Right lobe of liver (tissue), 4 donors: ENCODE measurements around the gene BDKRB2.
A peak's percentile ranks its signal among the peaks of the same experiment; 100 is the strongest.

Source experiments
- POLR2A ChIP-seq: fragments of 450-650 bp; IDR thresholded peaks from one replicate; pipeline ENCODE4 v1.6.1; 2017; ENCODE audit warnings: antibody characterized with exemption, mild to moderate bottlenecking
- TF ChIP-seq, protein P1 (sequence below), 4 donors: fragments of 200-600 bp in 3 of 4; fragments of 450-650 bp in 1 of 4; IDR thresholded peaks; one replicate each; pipeline versions ENCODE4 v1.5.1 to v1.8.0; 2016 to 2022; ENCODE audit warnings: antibody characterized with exemption in 4 of 4, mild to moderate bottlenecking in 2 of 4
- donor health status: DM: no; HTN: no; CAD: no.
- donor health status: DM: no; HTN: no; CAD: no.
- donor health status: DM: no; HTN: yes; CAD: no.

GRCh38 chr14:96281486-96281885 lies 76.8 kb downstream of the BDKRB2 start:
- TF ChIP-seq POLR2A, result no peak
- TF ChIP-seq, protein P1, sequence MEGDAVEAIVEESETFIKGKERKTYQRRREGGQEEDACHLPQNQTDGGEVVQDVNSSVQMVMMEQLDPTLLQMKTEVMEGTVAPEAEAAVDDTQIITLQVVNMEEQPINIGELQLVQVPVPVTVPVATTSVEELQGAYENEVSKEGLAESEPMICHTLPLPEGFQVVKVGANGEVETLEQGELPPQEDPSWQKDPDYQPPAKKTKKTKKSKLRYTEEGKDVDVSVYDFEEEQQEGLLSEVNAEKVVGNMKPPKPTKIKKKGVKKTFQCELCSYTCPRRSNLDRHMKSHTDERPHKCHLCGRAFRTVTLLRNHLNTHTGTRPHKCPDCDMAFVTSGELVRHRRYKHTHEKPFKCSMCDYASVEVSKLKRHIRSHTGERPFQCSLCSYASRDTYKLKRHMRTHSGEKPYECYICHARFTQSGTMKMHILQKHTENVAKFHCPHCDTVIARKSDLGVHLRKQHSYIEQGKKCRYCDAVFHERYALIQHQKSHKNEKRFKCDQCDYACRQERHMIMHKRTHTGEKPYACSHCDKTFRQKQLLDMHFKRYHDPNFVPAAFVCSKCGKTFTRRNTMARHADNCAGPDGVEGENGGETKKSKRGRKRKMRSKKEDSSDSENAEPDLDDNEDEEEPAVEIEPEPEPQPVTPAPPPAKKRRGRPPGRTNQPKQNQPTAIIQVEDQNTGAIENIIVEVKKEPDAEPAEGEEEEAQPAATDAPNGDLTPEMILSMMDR (IDR thresholded peaks at IDR 0.05), result peak; percentile 26 to 43 (median 38)
